ENCODE measurements around the gene CCNG2.

Gene CCNG2

DNA sequence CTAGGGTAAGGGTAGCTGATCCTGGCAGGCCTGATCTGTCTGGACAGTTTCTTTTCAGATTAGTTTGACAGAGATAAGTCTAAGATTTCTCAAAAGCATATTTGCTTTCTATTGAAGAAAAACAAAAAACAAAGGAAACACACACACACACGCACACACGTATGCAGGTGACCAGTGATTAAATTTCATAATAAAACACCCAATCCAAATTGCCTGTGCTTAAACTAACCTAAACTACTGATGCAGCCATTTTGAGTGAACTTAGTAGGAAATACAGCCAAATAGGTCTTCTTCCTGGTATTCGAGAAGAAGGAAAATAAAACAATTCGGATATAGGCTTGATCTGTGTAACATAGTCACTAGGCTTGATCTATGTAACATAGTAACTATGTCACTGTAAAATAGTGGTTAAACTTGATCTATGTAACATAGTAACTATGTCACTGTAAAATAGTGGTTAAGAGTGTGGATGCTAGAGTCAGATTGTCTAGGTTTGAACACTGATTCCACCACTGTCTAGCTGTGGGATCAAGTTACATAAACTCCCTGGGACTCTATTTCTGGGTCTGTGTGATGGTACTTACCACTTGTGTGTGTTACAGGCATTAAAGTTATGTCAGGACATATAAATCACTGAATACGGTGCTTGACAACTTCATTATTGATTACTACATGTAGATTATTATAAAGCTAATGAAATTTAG lies 9.8 kb upstream of the CCNG2 start:
- DNase-seq = no peak

DNA sequence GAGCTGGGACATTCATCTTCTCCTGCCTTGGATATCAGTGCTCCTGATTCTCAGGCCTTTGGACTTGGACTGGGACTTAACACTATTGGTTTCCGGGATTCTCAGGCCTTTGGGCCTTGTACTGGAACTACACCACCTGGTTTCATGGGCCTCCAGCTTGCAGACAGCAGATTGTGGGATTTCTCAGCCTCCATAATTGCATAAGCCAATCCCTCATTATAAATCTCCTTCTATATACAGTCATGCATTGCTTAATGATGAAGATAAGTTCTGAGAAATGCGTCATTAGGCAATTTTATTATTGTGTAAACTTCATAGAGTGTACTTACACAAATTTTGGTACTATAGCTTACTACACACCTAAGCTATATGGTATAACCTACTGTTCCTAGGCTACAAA lies 8.9 kb upstream of the CCNG2 start:
- no peak for DNase-seq

DNA sequence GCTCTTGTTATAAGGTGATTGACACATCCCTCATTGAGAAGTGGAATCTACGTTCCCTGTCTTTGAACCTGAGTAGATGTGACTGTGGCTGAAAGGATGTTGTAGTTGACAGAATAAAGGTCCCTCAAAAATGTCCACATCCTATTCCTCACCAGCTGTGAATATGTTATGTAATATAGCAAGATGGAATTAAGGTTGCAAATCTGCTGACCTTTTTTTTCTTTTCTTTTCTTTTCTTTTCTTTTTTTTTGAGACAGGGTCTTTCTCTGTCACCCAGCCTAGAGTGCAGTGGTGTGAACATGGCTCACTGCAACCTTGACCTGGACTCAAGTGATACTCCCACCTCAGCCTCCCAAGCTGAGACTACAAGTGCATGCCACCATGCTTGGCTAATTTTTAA lies 7.2 kb upstream of the CCNG2 start:
- no peak for DNase-seq

DNA sequence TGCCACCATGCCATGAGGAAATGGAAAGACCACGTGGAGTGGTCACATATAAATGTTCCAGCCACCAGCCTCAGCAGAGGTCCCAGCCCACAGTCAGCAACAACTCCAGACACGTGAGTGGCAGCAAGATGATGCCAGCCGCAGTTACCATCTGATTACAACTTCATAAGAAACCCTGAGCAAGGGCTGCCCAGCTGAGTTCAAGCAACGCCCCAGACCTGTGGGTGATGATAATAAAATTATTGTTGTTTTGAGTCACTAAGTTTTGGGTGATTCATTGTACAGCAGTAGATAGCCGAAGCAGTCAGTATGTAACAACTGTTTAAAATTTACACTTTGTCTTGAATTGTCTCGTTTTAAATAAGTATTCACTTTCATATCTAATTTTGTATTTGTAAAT lies 5.8 kb upstream of the CCNG2 start:
- no peak for DNase-seq

DNA sequence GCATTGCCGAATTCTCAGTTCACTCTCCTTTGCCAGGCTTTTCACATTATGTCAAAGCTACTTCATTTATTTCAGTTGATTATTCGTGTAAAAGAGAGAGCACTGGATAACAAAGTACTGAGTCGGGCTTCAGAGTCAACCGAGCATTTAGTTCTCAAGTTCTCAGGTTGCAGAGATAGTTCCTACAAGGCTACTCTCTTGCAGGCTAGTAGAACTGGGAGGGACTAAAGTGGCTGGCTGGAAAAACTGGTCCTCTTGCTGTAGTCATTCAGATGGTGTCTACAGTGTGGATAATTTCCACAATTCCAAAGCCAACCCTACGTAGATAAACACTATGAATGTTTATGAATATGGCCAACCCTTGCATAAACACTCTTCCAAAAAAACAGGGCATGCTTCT lies 4.6 kb upstream of the CCNG2 start:
- DNase-seq = no peak

DNA sequence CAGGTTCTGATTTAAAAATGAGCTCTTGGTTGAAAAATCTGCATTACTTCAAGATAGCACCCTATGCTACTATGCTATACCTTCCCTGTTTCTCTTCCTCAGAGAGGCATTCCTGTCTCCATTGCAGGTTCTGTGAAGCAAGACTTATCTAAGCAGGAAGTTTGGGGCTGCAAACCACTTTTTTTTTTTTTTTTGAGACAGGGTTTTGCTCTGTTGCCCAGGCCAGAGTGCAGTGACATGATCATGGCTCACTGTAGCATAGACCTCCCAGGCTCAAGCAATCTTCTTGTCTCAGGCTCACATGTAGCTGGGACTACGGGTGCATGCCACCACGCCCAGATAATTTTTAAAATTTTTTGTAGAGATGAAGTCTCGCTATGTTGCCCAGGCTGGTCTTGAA lies 4.0 kb upstream of the CCNG2 start:
- DNase-seq = no peak

DNA sequence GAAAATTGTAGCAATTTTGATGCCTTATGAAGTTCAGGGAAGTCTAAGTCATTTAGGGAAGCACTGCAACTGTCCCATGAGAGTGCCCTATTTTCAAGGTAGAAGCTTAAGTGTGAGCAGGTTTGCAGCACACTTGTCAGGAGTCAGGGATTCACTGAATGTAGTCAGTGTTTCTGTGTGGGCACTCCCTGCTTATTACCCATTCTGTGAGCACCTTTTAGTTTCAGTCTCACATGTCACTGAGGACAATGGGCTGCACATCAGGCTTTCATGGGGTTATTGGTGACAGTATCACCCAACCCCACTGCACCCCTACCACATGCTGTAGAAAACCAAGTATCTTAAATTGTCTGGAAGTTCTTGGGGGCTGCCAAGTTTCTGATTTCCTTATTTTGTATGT lies 2.9 kb upstream of the CCNG2 start:
- DNase-seq = no peak

DNA sequence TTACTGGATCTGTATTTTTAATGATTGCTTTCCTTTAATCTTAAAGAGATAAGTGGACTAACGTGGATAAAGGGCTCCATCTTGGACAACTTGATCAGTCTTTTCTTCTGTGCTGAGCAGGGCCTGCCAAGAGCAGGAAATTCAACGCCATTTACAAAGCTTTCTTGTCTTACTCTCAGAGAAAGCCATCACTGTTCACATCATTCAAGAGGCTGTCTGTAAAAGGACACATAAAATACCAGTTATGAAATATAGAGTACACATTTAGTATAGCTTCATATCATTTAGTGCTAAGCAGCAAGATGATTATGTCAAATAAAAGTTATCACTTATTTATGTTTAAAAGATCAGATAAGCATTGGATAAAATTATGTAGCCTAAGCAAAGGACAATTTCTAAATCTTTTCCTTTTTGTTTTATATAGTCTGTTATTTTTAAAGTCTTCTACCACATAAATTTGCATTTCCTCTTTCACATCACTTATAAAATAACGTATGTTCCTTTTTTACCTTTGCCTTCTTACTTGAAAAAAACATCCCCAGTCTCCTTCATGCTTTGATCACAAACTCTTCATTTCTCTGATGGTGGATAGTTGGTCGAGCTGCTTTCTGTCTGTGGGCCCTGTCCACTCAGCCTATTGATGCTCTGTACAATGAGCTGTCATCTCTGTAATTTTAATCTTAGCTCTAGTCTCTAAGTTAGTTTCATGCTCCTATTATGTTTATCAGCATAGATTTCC lies 2.1 kb upstream of the CCNG2 start:
- DNase-seq = no peak

DNA sequence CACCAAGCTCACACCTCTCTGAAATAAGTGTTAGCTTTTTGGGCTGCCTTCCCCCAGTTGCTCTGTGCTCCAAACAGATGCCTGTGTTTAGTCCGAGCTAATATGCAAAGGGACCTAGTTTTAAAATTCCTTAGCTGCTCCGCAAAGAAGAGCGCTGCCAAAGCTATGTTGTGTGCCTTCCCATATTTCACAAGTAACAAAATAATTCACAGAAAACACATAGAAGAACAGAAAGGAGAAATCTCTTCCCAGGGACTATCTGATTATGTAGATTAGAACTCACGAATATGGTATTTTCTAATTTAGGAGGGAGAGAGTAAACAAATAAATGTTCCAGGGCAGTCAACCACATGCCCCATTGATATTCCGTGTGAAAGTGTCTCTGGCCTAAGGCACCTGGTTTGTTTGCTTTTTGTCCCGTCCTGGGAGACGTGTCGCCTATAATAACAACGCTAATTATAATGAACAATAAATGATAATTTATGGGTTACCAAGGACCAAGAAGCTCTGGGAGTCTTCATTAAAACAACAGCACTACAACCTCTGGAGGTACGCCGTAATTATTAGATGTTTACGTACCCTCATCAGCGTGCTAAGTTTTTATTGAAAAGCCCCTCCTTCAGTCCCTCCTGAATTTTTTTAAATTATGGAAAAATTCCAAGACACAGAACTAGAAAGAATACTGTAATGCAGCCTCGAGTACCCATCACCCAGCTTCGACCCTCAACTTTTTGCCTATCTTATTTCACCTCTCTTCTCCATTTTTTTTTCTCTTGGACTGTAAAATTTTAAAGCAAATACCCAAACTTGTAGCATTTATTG lies 1.2 kb upstream of the CCNG2 start:
- no peak for DNase-seq

DNA sequence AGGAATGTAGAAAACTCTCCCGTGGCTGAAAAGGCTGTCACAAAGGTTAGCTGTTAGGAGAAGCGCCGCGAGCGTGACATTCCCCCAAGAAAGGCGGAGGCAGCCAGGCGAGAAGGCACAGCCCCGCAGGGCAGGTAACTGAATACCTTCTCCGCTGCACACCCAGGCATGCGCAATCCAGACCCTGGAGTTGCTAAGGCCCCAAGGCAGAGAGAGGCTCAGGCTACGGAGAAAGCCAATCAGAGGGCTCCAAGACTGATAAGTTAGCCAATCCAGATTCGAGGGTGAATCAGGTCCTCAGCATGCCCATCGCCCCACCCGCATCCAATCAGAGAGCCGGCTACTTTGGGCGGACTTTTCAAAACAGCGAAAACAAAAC lies 485 bp upstream of the CCNG2 start:
- peak; percentile 99 to 100 for DNase-seq

DNA sequence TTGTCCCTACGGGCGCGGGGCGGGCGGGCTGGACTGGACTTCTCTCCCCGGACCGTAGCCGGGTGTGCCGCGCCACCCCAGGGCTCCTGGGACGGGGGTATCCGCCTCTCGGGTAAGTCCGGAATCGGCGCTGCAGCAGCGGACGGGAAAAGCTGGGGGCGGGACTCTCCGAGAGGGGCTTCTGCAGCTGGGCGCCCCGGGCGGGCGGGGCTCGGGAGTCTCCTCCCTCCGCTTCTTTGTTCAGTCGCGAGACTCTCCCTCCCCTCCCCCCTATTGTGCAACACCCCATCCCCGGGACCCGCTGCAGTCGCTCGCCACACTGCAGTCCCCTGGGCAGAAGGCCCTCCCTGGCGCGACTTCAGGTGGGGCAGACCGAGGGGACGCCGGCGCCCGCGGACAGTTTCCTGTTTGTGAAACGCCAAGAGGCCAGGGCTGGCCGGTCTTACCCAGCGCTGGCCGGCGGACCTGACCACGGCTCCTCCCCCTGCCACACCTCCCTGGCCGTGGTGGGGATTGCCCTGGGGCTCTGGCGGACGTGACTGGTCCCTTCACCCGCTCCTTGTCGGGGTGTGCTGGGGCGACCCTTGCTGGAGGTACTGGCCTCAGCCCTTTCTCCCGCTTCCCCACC lies 966 bp downstream of the CCNG2 start:
- DNase-seq = peak; percentile 77

DNA sequence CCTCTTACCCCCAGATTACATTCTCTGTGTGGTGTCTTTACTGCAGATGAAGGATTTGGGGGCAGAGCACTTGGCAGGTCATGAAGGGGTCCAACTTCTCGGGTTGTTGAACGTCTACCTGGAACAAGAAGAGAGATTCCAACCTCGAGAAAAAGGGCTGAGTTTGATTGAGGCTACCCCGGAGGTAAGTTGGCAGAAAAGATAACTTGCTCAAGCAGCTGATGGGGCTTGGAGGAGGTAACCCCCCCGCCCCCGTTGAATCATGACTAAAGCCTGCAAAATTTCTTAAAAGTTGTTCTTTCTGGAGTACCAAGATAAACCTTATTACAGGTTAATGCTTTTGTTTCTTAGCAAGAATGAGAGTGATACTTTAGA lies 1.5 kb downstream of the CCNG2 start:
- no peak for DNase-seq

DNA sequence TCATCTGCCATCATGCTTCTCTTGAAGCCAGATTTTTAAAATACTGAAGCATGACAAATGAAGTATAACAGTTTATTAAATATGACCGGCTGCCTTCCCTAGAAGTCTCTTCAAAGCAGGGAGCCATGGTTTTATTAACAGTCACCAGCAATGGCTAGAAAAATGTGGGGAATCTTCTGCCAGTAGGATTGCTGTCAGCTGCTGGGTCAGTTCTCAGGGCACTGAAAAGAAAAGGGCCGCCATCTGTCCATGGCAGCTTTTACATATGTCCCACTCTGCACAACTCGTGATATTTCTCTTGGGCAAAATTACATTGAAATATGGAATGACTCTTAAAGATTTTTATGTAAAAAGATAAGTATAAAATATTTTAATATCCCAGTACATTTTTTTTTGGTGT lies 2.8 kb downstream of the CCNG2 start:
- DNase-seq = no peak

DNA sequence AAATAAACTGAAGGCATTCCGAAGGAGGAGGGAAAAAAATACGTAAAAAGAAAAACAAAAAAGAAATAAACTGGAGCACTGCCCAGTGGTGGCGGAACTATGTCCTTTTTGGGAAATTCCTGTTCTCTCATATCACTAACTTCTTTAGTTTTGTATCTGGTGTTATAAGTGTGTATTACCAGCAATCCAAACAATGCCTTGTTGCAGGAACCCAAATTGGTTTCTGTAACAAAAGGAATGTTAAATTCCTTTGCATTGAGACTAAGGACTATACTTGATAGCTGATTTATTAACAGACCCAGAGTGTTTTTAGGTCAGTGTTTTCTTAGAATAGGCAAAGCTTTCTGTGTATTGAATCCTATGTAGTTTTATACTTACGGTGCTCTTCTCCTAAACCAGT lies 6.6 kb downstream of the CCNG2 start:
- no peak for DNase-seq

DNA sequence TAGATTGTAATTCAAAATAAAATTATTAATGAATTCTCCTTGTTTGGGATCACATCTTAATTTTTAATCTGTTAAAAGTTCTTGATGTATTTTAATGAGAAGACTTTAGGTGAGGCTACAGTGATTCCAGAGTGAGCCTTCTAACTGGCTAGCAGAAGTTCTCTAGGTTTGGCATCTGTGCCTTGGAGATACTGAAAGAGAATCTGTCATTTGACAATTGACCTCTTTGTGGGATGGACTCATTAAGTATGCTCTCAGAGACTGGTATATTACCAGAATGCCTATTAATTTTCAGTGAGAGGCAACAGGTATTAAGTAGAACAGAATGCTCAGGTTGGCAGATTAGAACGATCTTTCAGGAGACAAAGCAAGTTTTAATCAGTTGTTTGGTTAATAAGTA lies 10.2 kb downstream of the CCNG2 start:
- DNase-seq = no peak

DNA sequence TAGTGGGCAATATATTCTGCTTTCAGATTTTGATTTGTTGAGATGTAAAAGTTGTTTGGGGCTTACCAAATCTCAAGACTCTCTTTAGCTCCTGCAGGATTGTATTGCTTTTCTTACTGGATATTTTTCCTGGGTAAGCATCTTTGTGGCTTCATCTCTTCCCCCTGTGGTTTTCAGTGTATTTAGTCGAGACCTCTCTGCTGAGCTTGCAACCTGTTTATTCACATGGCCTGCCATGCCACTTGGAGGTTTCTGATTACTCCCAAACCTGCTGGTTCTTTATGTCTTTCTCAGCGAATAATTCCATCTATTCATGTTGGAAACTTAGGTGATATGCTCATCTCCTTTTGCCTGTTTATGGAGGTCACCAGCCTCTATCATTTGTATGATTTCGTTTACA lies 10.9 kb downstream of the CCNG2 start:
- no peak for DNase-seq

DNA sequence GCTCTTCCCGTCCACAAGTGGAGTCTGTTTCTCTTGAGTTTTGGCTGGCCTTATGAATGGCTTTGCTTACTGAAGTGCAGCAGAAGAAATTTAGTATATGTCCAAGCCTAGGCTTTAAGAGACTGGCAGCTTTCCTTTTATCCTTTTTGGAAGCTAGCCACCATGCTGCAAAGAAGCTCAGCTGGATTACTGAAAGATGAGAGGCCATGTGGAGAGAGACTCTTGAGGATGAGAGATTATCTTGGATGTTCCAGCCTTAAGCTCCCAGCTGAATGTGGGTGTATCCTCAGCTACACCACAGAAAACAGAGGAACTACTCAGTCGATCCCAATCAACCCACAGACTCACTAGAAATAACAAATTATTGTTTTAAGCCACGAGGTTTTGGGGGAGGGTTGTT lies 12.5 kb downstream of the CCNG2 start:
- no peak for DNase-seq

DNA sequence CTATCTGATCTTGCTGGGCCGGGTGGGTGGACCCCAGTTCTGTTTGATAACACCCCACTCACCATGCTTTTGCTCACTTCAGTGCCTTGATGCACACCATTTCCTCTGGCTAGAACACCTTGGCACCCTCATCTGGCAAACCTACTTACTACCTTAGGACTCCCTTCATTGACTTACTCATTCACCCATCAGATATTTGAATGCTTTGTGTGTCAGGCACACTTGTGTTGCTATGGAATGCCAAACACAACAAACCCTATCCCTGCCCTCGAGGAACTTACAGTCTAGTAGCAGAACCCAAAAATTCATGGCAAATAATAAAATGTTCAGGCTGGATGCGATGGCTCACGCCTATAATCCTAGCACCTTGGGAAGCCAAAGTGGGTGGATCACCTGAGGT lies 13.9 kb downstream of the CCNG2 start:
- DNase-seq = no peak

DNA sequence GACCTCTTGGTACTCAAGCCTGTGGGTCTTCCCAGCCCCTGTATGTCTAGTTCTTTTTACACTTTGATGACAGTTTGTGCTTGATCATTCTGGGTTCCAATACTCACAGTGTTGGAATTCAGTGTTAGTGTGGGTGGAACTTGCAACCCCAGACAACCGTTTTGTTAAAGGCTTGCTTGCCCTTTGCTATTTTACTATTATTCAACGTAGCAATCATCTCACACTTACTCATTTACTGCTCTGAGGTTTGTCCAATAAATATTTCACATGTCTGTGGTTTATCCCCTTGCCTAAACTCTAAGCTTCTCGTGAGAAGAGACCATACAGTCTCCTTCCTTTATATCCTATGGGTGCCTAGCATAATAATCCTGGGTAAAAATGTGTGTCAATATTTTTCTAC lies 15.3 kb downstream of the CCNG2 start:
- no peak for DNase-seq

DNA sequence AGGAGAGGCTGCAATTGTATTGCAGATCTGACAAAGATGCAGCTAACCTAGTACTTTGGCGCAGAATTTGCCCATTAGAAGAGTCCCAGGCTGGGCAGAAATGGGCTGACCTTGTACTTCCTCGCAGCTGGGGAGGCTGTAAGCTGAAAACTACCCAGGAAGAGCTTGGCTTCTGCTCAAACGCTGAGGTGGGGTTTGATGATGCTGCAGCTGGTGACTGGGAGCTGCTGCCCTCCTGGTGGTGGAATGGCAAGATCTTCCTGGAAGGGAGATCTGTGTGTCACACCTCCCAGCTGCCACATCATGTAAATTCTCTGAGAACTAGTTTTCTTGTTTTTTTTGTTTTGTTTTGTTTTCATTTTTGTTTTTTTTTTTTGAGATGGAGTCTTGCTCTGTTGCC lies 17.4 kb downstream of the CCNG2 start:
- DNase-seq = no peak

DNA sequence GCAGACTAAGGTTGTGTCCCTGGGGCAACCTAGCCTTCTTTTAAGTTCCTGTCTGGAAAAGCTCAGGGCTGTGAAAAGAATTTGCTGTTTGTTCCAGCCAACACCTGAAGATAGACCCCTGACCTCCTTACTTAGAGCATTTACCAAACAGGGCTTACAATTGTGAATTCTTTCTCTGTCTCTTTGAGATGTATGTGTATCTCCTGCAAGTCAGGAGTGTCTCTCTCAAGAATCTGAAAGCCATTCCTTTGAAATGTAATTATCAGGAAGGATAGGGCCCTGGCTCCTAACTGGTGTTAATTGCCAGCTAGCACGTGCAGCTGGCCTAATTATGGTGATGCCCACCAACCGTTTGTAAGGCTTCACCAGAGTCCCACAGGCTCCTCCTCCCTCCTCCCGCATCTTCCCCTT lies 18.2 kb downstream of the CCNG2 start:
- no peak for DNase-seq

DNA sequence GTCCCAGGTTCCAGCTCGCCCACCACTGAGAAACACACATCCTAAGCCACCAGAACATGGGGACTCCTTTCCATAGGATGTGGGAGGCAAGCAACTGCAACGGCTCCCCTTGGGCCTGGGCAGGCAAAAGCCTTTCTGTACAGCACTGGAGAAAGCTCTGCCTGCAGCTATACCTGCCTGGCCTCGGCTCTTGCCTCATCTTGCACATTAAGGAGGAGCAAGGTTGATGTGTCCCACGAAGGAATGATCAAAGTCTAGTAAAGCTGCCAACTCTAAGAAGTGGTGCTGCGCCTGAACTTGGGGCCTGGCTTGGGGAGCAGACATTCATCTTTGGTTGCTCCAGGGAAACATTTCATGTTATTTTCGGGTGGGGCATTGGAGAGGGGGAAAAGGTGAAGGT lies 19.6 kb downstream of the CCNG2 start:
- DNase-seq = no peak

DNA sequence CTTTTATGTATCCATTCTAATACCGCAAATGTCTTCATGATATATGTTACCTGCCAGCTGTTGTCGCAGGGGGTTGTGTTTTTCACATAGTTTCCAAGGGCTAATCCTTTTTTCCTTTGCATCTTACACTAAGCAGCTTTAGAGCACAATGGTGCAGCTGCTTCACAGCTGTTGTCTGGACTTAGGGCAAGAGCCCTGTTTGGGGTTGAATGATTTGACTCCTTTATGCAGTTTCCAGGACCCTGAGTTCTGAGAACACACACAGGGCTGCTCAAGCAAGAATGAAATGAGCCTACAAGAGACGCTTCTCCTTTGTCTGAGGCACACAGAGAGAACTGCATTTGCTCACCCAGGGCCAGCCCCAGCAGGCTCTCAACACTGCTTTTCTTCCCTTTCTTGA lies 20.2 kb downstream of the CCNG2 start:
- no peak for DNase-seq

DNA sequence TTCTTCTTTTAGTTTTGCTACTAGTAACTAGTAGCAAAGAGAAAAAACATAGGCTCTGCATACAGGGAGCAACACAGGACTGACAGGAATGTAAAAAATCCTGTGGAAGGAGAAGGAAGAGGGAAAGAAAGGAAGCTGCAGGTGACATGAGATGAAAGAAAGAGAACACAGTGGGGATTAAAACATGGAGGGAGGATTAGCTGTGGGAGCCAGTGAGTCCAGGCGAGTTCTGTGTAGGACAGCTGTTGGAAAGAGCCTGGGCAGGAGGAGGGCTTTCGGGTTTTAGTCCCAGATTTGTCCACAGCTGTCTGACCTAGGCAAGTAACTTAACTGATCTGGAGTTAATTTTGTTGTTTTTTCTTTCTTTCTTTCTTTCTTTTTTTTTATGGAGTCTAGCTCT lies 21.6 kb downstream of the CCNG2 start:
- no peak for DNase-seq

Measured in CD4-positive, alpha-beta T cell treated with Interleukin-1 beta for 1 hour (primary cell).